SU-DHL-6 (cell line): ENCODE data around the gene POFUT1.

ENCODE experiments used
- H2AFZ ChIP-seq: fragments of 200-600 bp; sonication (generic); 2 replicates; pipeline ENCODE4 v1.6.1; 2014; ENCODE audit warnings: low read depth, mild to moderate bottlenecking, moderate library complexity, mixed read lengths, antibody characterized with exemption, low read length; ENCODE audit not compliant: severe bottlenecking
- H3F3A ChIP-seq: fragments of 200-600 bp; shearing (Covaris generic); 2 replicates; pipeline ENCODE4 v1.6.0; 2016; ENCODE audit warnings: antibody characterized with exemption, mild to moderate bottlenecking; ENCODE audit not compliant: insufficient read depth
- H3K27ac ChIP-seq: fragments of 200-600 bp; sonication (generic); 2 replicates; pipeline ENCODE4 v1.5.1; 2016; ENCODE audit warnings: low read depth, mild to moderate bottlenecking, low read length, moderate library complexity, mixed read lengths
- H3K27me3 ChIP-seq: fragments of 200-600 bp; sonication (generic), shearing (Covaris generic); 2 replicates; pipeline ENCODE4 v1.6.0; 2014; ENCODE audit warnings: mild to moderate bottlenecking, low read length
- H3K36me3 ChIP-seq: fragments of 200-600 bp; sonication (generic); 2 replicates; pipeline ENCODE4 v1.6.1; 2014; ENCODE audit warnings: mild to moderate bottlenecking, low read length, mixed read lengths
- H3K4me2 ChIP-seq: fragments of 300-600, 200-600 bp; shearing (Covaris generic), sonication (generic); 2 replicates; pipeline ENCODE4 v1.6.0; 2014; ENCODE audit warnings: low read length, low read depth, mild to moderate bottlenecking; ENCODE audit not compliant: poor library complexity, severe bottlenecking
- H3K4me3 ChIP-seq: fragments of 200-600 bp; sonication (generic); 2 replicates; pipeline ENCODE4 v1.5.1; 2014; ENCODE audit warnings: antibody characterized with exemption, low read length, mild to moderate bottlenecking, mixed read lengths; ENCODE audit not compliant: insufficient read depth, poor library complexity, severe bottlenecking
- H3K79me2 ChIP-seq: fragments of 200-600 bp; sonication (generic); 2 replicates; pipeline ENCODE4 v1.6.1; 2014; ENCODE audit warnings: mild to moderate bottlenecking, low read length, moderate library complexity; ENCODE audit not compliant: insufficient read depth
- H3K9ac ChIP-seq: fragments of 200-600 bp; sonication (generic); 2 replicates; pipeline ENCODE4 v1.7.0; 2014; ENCODE audit warnings: mild to moderate bottlenecking, low read length
- H3K9me2 ChIP-seq: fragments of 200-600 bp; sonication (generic); replicated peaks from 2 replicates; pipeline ENCODE4 v1.6.1; 2014; ENCODE audit warnings: low read length; ENCODE audit not compliant: insufficient read depth
- H3K9me3 ChIP-seq: fragments of 200-600 bp; sonication (generic); 2 replicates; pipeline ENCODE4 v1.6.1; 2014; ENCODE audit warnings: low read length, mixed read lengths; ENCODE audit not compliant: insufficient read depth
- H4K20me1 ChIP-seq: fragments of 200-600 bp; sonication (generic); 2 replicates; pipeline ENCODE4 v1.6.1; 2014; ENCODE audit warnings: low read depth, mild to moderate bottlenecking, antibody characterized with exemption, low read length, moderate library complexity, mixed read lengths
- CTCF ChIP-seq: fragments of 200-600 bp; sonication (generic); IDR thresholded peaks from one replicate; pipeline ENCODE4 v1.5.1; 2017; ENCODE audit warnings: antibody characterized with exemption, mild to moderate bottlenecking, low read length, moderate library complexity; ENCODE audit not compliant: insufficient read depth, poor library complexity, severe bottlenecking
- EZH2phosphoT487 ChIP-seq: fragments of 200-600 bp; sonication (generic), shearing (Covaris generic); conservative IDR thresholded peaks from 2 replicates; pipeline ENCODE4 v1.6.1; 2018; ENCODE audit warnings: mild to moderate bottlenecking, antibody characterized with exemption, low read length, moderate library complexity, mixed read lengths

The POFUT1 gene

GRCh38 chr20:32213870-32214269, 6.2 kb downstream of the POFUT1 start:
- Histone ChIP-seq H3K9ac (no peak overlapping the region), H2AFZ (no peak overlapping the region), H3K79me2 (peaks cover 18% of the 10 kb centered on the region), H4K20me1 (no peaks in the 10 kb centered on the region), H3K9me2 (no peaks in the 10 kb centered on the region), H3K4me2 (no peak overlapping the region), H3K9me3 (no peaks in the 10 kb centered on the region), H3F3A (no peaks in the 10 kb centered on the region), H3K27ac (no peak overlapping the region), H3K27me3 (no peaks in the 10 kb centered on the region), H3K4me3 (no peak overlapping the region), H3K36me3 (peaks cover 14% of the 10 kb centered on the region)
- TF ChIP-seq EZH2phosphoT487, result no peak
- TF ChIP-seq CTCF, result no peak

- Histone ChIP-seq H3K4me2 (no peak overlapping the region), H3K9me3 (no peaks in the 10 kb centered on the region), H3K36me3 (peaks cover 13% of the 10 kb centered on the region), H3F3A (no peaks in the 10 kb centered on the region), H4K20me1 (no peaks in the 10 kb centered on the region), H3K79me2 (peaks cover 7% of the 10 kb centered on the region; the same call in 1 of the 2 replicates), H3K27me3 (no peaks in the 10 kb centered on the region), H3K9ac (no peak overlapping the region), H2AFZ (no peak overlapping the region), H3K27ac (no peak overlapping the region), H3K9me2 (no peaks in the 10 kb centered on the region), H3K4me3 (no peak overlapping the region)
- TF ChIP-seq CTCF, result no peak
- no peak for TF ChIP-seq EZH2phosphoT487
Observed at GRCh38 chr20:32215147-32215546, 7.5 kb downstream of the POFUT1 start.

DNA sequence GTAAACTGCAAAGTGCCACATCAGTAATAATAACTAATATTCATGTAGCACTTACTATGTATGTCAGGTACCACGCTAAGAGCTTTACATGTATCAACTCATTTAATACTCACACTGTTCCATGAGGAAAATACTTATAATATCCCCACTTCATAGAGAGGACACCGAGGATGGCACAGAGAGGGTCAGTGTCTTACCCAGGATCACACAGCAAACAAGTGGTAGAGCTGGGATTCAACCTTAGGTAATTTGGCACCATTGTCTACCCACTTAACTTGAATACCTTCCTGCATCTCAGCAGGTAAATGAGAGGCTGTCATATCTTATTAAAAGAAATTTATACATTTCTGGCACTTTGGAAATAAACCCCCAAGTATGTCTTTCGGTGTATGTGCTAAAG, 8.0 kb downstream of the POFUT1 start:
- Histone ChIP-seq H4K20me1 (no peaks in the 10 kb centered on the region), H3K4me2 (no peak overlapping the region), H3K9me2 (no peaks in the 10 kb centered on the region), H3K27ac (no peak overlapping the region), H3K9me3 (no peaks in the 10 kb centered on the region), H3K27me3 (no peaks in the 10 kb centered on the region), H3K4me3 (no peak overlapping the region), H3K36me3 (peaks cover 11% of the 10 kb centered on the region; the same call in 1 of the 2 replicates), H3F3A (no peaks in the 10 kb centered on the region), H3K9ac (no peak overlapping the region), H2AFZ (no peak overlapping the region), H3K79me2 (peaks cover 5% of the 10 kb centered on the region; the same call in 1 of the 2 replicates)
- TF ChIP-seq EZH2phosphoT487, result no peak
- no peak for TF ChIP-seq CTCF
